BLaER1 (cell line): ENCODE data around the gene ADAMTSL2.

Experiments
- H3K27ac ChIP-seq: shearing (Covaris generic); formaldehyde crosslinking; 2 replicates; pipeline ENCODE4 v1.8.1; 2022
- H3K27me3 ChIP-seq: shearing (Covaris generic); formaldehyde crosslinking; 2 replicates; pipeline ENCODE4 v1.8.1; 2022
- H3K36me3 ChIP-seq: shearing (Covaris generic); formaldehyde crosslinking; 2 replicates; pipeline ENCODE4 v1.8.1; 2022
- H3K4me1 ChIP-seq: shearing (Covaris generic); formaldehyde crosslinking; 2 replicates; pipeline ENCODE4 v1.8.1; 2022
- H3K4me2 ChIP-seq: shearing (Covaris generic); formaldehyde crosslinking; 2 replicates; pipeline ENCODE4 v1.8.1; 2022
- H3K4me3 ChIP-seq: shearing (Covaris generic); formaldehyde crosslinking; 2 replicates; pipeline ENCODE4 v1.8.1; 2022
- H3K9ac ChIP-seq: shearing (Covaris generic); formaldehyde crosslinking; 2 replicates; pipeline ENCODE4 v1.8.1; 2022
- H3K9me3 ChIP-seq: shearing (Covaris generic); formaldehyde crosslinking; 2 replicates; pipeline ENCODE4 v1.8.1; 2022
- H4K20me1 ChIP-seq: shearing (Covaris generic); formaldehyde crosslinking; 2 replicates; pipeline ENCODE4 v1.8.1; 2022
- Cebpa-rat ChIP-seq: shearing (Covaris generic); IDR thresholded peaks from 2 replicates; pipeline ENCODE4 v1.8.1; 2022

Gene ADAMTSL2

DNA sequence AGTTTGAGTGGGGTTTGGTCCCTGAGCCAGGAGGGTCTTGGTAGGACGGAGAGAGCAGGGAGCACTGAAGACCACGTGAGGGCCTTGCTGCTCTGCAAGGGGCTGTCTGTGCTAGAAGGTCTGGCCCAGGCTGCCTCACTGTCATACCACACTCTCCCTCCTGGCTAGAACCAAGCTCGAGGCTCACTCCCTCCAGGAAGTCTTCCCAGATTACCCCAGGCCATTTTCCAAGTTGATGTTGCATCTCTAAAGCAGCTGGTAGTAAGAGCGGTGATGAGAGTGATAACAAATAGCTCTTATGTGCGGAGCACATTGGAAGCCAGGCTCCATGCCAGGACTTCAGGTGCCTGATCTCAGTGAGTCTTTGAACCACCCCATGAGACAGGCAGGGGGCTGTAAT lies 16.3 kb upstream of the ADAMTSL2 start:
- Histone ChIP-seq H3K36me3 (no peaks in the 10 kb centered on the region), H3K4me3 (no peak overlapping the region), H3K9ac (no peak overlapping the region), H3K27me3 (no peaks in the 10 kb centered on the region), H4K20me1 (no peaks in the 10 kb centered on the region), H3K4me2 (no peak overlapping the region), H3K27ac (no peak overlapping the region), H3K4me1 (peaks cover 31% of the 10 kb centered on the region), H3K9me3 (no peaks in the 10 kb centered on the region)
- TF ChIP-seq Cebpa-rat, result no peak

DNA sequence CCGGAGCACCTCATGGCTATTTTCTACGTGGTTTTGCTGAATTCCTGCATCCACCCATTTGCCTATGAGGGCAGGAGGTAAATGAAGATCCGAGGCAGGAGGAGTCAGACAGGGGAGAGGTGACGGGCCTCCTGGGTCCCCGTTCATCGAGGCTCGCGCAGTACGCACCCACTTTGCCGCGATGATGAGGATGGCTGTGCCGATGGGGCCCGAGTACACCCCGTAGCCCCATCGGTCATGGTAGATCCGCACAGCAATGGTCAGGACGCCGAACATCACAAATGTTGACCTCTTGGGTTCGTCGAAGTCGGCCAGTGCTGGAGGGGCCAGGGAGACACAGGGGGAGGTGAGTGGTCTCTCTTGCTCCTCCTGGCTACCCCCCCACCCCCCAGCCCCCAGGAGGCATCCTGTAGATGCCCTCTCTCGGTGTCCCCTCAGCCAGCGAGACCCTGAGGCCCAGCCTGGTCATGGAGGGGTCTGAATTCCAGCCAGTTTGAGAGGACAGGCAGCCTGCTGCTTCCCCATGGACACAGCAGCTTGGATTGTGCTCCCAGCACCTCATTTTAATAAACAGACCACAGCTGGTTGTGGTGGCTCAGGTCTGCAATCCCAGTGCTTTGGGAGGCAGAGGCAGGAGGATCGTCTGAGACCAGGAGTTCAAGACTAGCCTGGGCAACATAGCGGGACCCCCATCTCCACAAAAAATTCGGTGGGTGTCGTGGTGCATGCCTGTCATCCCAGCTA lies 15.6 kb upstream of the ADAMTSL2 start:
- Histone ChIP-seq H3K4me2 (no peak overlapping the region), H3K27ac (no peak overlapping the region), H3K27me3 (no peaks in the 10 kb centered on the region), H3K36me3 (no peaks in the 10 kb centered on the region), H4K20me1 (no peaks in the 10 kb centered on the region), H3K4me1 (peaks cover 31% of the 10 kb centered on the region), H3K9me3 (no peaks in the 10 kb centered on the region), H3K9ac (no peak overlapping the region), H3K4me3 (no peak overlapping the region)
- no peak for TF ChIP-seq Cebpa-rat

DNA sequence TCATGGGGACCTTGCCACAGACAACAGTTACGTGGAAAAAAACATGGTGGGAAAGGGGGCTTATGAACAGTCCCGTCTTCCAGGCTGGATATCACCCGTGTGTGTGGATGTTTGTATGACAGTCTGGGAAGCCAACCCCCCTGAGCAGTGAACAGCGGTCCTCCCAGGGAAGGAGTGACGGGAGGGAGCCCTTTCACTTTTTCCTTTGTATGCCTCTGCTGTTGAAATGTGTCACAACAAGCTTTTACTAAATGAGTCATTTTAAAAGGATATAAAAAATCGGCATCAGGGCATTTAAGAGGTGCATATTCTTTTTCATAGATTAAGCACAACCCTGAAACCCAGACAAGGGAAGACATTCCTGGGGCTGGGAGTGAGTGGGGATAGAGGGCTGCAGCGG lies 14.8 kb upstream of the ADAMTSL2 start:
- Histone ChIP-seq H3K9ac (no peak overlapping the region), H3K4me2 (no peak overlapping the region), H3K36me3 (no peaks in the 10 kb centered on the region), H3K9me3 (no peaks in the 10 kb centered on the region), H3K27ac (no peak overlapping the region), H3K4me3 (no peak overlapping the region), H3K4me1 (peaks cover 27% of the 10 kb centered on the region), H3K27me3 (no peaks in the 10 kb centered on the region), H4K20me1 (no peaks in the 10 kb centered on the region)
- no peak for TF ChIP-seq Cebpa-rat

DNA sequence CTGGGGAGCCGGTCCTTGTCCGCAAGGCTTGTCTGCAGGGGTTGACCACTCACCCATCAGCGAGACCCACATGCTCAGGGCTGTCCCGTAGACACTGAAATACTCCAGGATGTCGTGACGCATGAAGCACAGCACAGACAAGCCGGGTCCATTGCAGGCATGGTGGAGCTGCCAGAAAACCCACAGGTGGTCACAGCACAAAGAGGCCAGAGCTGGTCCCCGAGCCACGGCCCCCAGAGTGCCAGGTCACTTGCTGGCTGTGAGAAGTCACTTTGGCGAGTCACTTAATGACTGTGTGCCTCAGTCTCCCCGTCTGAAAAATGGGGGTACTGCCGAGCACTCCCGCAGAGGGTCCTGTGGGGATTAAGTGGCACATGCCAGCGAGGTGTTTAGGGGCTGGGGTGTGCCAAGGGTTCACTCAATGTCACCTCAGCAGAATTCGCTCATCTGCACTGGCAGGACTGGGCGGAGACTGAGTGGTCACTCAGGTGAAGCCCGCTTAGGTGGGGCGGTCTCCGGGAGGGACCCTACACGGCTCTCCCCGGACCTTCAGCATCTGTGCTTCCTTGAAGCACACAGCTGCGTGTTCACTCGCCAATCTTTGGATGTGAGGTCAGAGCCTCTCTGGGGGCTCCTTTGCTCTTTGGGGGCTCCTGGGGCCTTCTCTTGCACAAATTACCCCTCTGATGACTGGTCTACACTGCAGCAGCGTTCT lies 14.2 kb upstream of the ADAMTSL2 start:
- Histone ChIP-seq H4K20me1 (no peaks in the 10 kb centered on the region), H3K4me2 (no peak overlapping the region), H3K27me3 (no peaks in the 10 kb centered on the region), H3K9ac (no peak overlapping the region), H3K4me3 (no peak overlapping the region), H3K27ac (no peak overlapping the region), H3K9me3 (no peaks in the 10 kb centered on the region), H3K36me3 (no peaks in the 10 kb centered on the region), H3K4me1 (peaks cover 24% of the 10 kb centered on the region)
- TF ChIP-seq Cebpa-rat, result no peak

DNA sequence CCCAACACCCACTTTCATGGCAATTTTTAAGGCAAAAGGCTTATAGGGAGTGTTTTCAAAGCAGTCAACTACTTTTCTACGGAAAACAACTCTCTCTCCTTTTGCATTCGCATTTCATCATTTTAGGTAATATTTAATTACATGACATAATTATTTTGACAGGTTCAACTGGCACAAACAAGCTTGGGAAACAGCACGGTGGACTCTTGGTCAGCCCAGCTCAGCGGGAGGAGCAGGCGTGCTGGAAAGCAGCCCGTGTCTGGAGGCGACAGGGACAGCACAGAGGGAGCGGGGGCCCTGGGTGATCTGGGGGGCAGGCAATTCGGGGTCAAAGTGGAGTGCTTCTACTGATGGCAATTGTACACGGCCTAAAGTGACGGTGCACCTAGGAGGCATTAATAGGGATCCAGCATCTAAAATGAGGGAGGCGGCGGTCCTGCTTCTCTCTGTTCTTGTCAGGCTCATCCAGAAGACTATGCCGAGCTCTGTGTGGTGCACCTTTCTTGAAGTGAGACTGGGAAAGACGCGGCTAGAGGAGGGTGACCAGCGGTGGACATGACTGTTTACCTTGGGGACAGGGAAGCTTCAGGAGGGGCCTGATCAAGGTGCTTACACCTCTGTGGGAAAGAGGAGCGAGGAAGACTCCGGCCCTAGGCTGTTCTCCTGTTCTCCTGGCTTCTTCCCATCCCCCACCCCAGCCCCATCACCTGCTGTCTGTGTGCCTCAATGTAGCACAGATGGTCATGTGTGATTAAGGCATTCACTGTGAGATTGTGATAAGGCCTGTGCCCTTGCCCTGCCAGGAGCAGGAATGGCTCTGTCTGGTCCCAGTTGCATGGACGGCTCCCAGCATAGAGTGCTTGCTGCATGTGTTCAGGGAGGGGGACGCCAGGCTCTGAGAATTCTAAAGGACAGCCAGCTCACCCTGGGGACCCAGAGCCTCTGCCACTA lies 13.1 kb upstream of the ADAMTSL2 start:
- no peak overlapping the region for H3K27ac ChIP-seq
- H3K4me1 ChIP-seq, result peaks cover 32% of the 10 kb centered on the region
- H3K9ac ChIP-seq, result no peak overlapping the region
- no peaks in the 10 kb centered on the region for H4K20me1 ChIP-seq
- H3K4me3 ChIP-seq, result no peak overlapping the region
- no peaks in the 10 kb centered on the region for H3K9me3 ChIP-seq
- peak overlapping the region; percentile 57 for H3K4me2 ChIP-seq
- no peaks in the 10 kb centered on the region for H3K27me3 ChIP-seq
- H3K36me3 ChIP-seq, result no peaks in the 10 kb centered on the region
- TF ChIP-seq Cebpa-rat, result no peak

DNA sequence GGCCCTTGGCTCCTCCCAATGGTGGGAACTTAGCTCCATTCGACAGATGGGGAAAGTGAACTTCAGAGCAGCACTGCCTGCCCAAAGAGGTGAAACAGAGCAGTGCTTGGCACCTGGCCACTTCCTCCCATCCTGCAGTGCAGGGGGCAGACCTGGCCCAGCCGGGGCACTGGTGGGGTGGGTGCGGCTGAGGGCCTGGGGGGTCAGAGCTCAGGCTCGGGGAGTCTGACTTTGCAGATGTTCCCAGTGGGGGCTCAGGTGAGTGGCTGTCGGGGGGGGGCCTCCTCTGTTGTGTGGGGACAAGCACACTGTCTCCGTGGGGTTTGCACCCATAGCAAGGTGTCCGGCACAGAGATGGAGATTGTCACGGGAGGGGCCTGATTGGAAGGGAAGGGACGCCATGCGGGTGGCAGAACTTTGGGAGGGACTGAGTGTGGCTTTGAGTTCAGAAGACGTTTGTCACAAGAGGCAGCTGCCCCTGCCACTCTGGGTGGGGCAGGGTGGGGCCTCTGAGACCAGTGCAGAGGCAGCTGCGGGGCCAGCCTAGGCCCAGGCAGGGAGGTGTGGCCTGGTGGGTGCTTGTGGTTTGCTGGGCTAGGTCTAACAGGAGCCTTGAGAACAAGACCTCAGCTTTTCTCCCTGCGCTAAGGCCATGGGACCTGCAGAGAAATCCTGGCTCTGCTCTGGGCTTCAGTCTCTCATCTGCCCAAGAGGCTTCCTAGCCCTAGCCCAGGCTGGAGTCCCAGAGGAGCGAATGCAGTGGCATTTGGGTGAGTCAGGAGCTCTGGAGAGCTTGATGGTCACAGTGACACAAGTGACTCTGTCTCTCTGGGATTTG lies 12.2 kb upstream of the ADAMTSL2 start:
- Histone ChIP-seq H3K9ac (0 out of 2 replicates have a peak overlapping the region, but pooled peaks have one; percentile 24), H3K27ac (no peak overlapping the region), H3K36me3 (no peaks in the 10 kb centered on the region), H3K4me2 (peak overlapping the region; percentile 57), H4K20me1 (no peaks in the 10 kb centered on the region), H3K4me3 (no peak overlapping the region), H3K4me1 (peaks cover 41% of the 10 kb centered on the region), H3K27me3 (no peaks in the 10 kb centered on the region), H3K9me3 (no peaks in the 10 kb centered on the region)
- no peak for TF ChIP-seq Cebpa-rat

DNA sequence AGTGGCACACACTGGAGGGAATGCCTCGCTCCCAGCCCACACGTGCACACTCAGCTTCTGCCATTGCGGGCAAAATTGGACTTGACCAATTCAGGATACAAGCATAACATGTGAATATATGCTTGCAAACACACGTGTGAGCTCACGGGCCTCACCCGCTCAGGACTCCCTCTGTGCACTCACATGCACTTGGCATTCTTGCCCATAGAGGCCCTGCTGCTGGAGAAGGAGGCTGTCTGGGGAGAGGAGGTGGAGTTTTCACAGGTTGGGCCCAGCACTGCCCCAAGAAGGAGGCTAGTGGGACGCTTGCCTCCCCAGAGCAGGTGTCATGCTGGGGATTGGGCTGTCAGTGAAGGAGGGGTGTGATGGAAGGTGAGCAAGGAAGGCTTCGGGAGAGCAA lies 11.4 kb upstream of the ADAMTSL2 start:
- 0 out of 2 replicates have a peak overlapping the region, but pooled peaks have one; percentile 24 for H3K9ac ChIP-seq
- H3K9me3 ChIP-seq, result no peaks in the 10 kb centered on the region
- H4K20me1 ChIP-seq, result no peaks in the 10 kb centered on the region
- H3K4me1 ChIP-seq, result peaks cover 49% of the 10 kb centered on the region
- H3K4me2 ChIP-seq, result peak overlapping the region; percentile 57
- no peak for TF ChIP-seq Cebpa-rat
- H3K27me3 ChIP-seq, result no peaks in the 10 kb centered on the region
- H3K4me3 ChIP-seq, result no peak overlapping the region
- no peak overlapping the region for H3K27ac ChIP-seq
- H3K36me3 ChIP-seq, result no peaks in the 10 kb centered on the region

DNA sequence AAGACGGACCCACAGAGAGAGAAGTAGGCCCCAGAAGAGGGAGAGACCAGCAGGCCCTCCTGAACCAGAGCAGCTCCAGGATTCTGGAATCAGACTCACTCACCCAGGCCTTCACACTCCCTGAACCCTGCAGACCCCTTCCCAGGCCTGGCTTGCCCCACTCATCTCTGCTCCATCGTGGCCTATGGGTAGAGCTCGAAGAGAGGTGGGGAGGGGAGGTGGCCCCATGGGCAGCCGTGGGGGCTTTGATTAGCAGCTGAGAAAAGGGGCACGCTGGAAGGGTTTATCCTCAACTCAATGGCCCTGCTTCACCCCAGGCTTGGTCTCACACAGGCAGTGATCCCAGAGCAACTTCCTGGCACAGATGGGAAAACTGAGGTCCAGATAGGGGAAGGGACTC lies 10.4 kb upstream of the ADAMTSL2 start:
- peaks cover 7% of the 10 kb centered on the region for H4K20me1 ChIP-seq
- H3K4me2 ChIP-seq, result no peak overlapping the region
- H3K36me3 ChIP-seq, result no peaks in the 10 kb centered on the region
- H3K27me3 ChIP-seq, result no peaks in the 10 kb centered on the region
- H3K9me3 ChIP-seq, result no peaks in the 10 kb centered on the region
- H3K4me3 ChIP-seq, result no peak overlapping the region
- peaks cover 59% of the 10 kb centered on the region for H3K4me1 ChIP-seq
- no peak for TF ChIP-seq Cebpa-rat
- peak overlapping the region; percentile 1; the same call in 1 of the 2 replicates for H3K27ac ChIP-seq
- H3K9ac ChIP-seq, result no peak overlapping the region

DNA sequence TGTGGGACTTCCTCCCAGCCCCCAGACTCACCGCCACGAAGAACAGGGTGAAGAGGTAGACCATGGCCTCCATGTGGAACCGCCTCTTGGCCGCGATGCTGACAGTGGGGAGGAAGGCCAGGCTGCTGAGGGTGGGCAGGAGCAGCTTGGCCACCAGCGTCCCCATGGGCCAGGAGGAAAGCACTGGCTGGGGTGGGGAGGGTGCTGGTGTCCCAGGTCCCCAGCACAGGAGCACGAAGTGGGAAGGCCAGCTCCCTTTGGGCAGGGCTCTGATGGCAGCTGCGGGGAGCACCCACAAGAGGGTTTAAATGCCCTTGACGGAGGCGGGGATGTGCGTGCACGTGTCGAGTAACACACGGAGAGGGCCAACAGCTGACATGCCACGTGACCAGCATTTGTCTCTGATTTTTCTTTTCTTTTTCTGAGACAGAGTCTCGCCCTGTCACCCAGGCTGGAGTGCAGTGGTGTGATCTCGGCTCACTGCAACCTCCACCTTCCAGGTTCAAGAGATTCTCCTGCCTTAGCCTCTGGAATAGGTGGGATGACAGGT lies 9.8 kb upstream of the ADAMTSL2 start, which contains the start of gene MYMK:
MYMK (minus strand) TSS at position 281 of the 550 bp plus-strand sequence; CDS start at position 166, 115 bp downstream.
- Histone ChIP-seq H3K4me2 (no peak within 1 kb of the TSS), H3K9me3 (no peaks in the 10 kb centered on the region), H3K4me3 (no peak within 1 kb of the TSS), H3K9ac (no peak within 1 kb of the TSS), H4K20me1 (peaks cover 9% of the 10 kb centered on the region), H3K27ac (peak within 1 kb of the TSS; percentile 1; the same call in 1 of the 2 replicates), H3K4me1 (peaks cover 65% of the 10 kb centered on the region), H3K27me3 (no peaks in the 10 kb centered on the region), H3K36me3 (no peaks in the 10 kb centered on the region)
- no peak for TF ChIP-seq Cebpa-rat
